ENCODE measurements around the gene SDCCAG8. TPM values are rescaled to one million over a fixed set of nuclear protein-coding genes. Genes with fewer than 3 reads are reported as not detected.

SDCCAG8 gene
- total RNA-seq, 4 donors from 2014 or later, result 30.2 to 46.4 (median 36.7) TPM

DNA sequence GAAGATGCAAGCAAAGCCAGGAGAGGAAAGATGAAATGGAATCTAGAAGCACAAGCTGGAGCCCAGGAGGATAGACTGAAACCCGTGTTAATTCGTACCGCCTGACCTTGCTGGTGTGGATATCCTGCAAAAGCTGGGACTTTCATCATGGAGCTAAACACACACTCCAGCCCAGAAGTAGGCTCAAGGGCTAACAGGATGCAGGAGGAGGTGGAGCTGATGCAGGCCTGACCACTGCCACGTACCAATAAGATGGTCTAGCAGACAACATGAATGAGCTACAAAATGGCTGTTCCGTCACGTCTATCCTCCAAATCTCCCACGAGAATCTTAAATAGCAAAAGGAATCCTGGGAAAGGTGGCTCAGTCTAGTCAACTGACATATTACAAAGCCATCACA lies 270.3 kb downstream of the SDCCAG8 start:
- H3K27ac ChIP-seq, result no peak overlapping the region
- no peak for ATAC-seq
- H3K9me3 ChIP-seq, result no peaks in the 10 kb centered on the region
- TF ChIP-seq CTCF (IDR thresholded peaks at IDR 0.05) (no peak), POLR2A (IDR thresholded peaks at IDR 0.05) (no peak), EP300 (IDR thresholded peaks at IDR 0.05) (no peak), POLR2AphosphoS5 (IDR thresholded peaks at IDR 0.05) (no peak)
- H3K4me1 ChIP-seq, result peaks cover 0 to 29% (median 0%) of the 10 kb centered on the region in 3 donors
- 87 to 93% methylated on average over 4 to 7 of the region's 7 CpGs for WGBS, 2 donors (ENCODE audit: low coverage in 1 of 2)
- H3K27me3 ChIP-seq, result no peaks in the 10 kb centered on the region
- H3K4me3 ChIP-seq, result no peak overlapping the region
- no peaks in the 10 kb centered on the region for H3K36me3 ChIP-seq

GRCh38 chr1:243528459-243529121 lies 272.7 kb downstream of the SDCCAG8 start:
- no peaks in the 10 kb centered on the region for H3K9me3 ChIP-seq
- no peaks in the 10 kb centered on the region for H3K27me3 ChIP-seq
- no peak for ATAC-seq
- no peak for TF ChIP-seq POLR2A (IDR thresholded peaks at IDR 0.05)
- no peak for TF ChIP-seq CTCF (IDR thresholded peaks at IDR 0.05)
- no peak for TF ChIP-seq EP300 (IDR thresholded peaks at IDR 0.05)
- no peak overlapping the region for H3K27ac ChIP-seq
- 100% methylated on average over 1 to 2 of the region's 2 CpGs for WGBS, 2 donors (ENCODE audit: low coverage in 1 of 2)
- no peak overlapping the region for H3K4me3 ChIP-seq
- H3K36me3 ChIP-seq, result no peaks in the 10 kb centered on the region
- peaks cover 0 to 29% (median 0%) of the 10 kb centered on the region in 3 donors for H3K4me1 ChIP-seq

- ATAC-seq, result no peak
- peaks cover 0 to 24% (median 0%) of the 10 kb centered on the region in 3 donors for H3K4me1 ChIP-seq
- H3K36me3 ChIP-seq, result no peaks in the 10 kb centered on the region
- H3K27ac ChIP-seq, result no peak overlapping the region
- no peaks in the 10 kb centered on the region for H3K27me3 ChIP-seq
- H3K9me3 ChIP-seq, result no peaks in the 10 kb centered on the region
- 94 to 100% methylated on average over 2 to 4 of the region's 4 CpGs for WGBS, 2 donors (ENCODE audit: low coverage in 1 of 2)
- H3K4me3 ChIP-seq, result no peak overlapping the region
- TF ChIP-seq POLR2A (IDR thresholded peaks at IDR 0.05) (no peak), EP300 (IDR thresholded peaks at IDR 0.05) (no peak), CTCF (IDR thresholded peaks at IDR 0.05) (no peak), POLR2AphosphoS5 (IDR thresholded peaks at IDR 0.05) (no peak)
Measured at GRCh38 chr1:243529512-243529911, 273.7 kb downstream of the SDCCAG8 start.

GRCh38 chr1:243535014-243535413 lies 279.2 kb downstream of the SDCCAG8 start:
- 81 to 100% methylated on average over 1 of the region's 1 CpG for WGBS, 2 donors (ENCODE audit: low coverage in 1 of 2)
- Histone ChIP-seq H3K27me3 (no peaks in the 10 kb centered on the region), H3K4me3 (no peak overlapping the region), H3K9me3 (no peaks in the 10 kb centered on the region), H3K36me3 (no peaks in the 10 kb centered on the region), H3K4me1 (no peaks in the 10 kb centered on the region), H3K27ac (no peak overlapping the region)
- TF ChIP-seq CTCF (IDR thresholded peaks at IDR 0.05) (no peak), EP300 (IDR thresholded peaks at IDR 0.05) (no peak)
- no peak for ATAC-seq

DNA sequence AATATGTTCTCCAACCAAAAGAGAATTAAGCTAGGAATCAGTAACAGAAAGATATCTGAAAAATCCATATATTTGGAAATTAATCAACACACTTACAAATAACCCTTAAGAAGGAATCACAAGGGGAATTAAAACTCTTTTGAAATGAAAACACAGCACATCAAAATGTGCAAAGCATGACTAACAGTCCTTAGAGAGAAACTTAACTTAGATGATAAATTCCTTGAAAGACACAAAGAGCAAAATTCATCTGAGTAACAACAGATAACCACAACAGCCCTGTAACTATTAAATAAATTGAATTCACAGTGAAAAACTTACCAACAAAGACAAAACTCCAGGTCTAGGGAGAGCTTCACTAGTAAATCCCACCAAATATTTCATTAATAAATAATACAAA lies 283.8 kb downstream of the SDCCAG8 start:
- ATAC-seq, result no peak
- H3K36me3 ChIP-seq, result peaks cover 0 to 15% of the 10 kb centered on the region in 2 donors
- no peaks in the 10 kb centered on the region for H3K27me3 ChIP-seq
- no peaks in the 10 kb centered on the region for H3K9me3 ChIP-seq
- no peak for TF ChIP-seq EP300 (IDR thresholded peaks at IDR 0.05)
- TF ChIP-seq CTCF (IDR thresholded peaks at IDR 0.05), result no peak
- TF ChIP-seq POLR2AphosphoS5 (IDR thresholded peaks at IDR 0.05), result no peak
- no peak for TF ChIP-seq POLR2A (IDR thresholded peaks at IDR 0.05)
- no peak overlapping the region for H3K27ac ChIP-seq
- no peak overlapping the region for H3K4me3 ChIP-seq
- peaks cover 0 to 3% (median 0%) of the 10 kb centered on the region in 3 donors for H3K4me1 ChIP-seq

Data from gastroesophageal sphincter (tissue), 4 donors.